ENCODE measurements around the gene TCP11L1.
"Not testable (repeated sequence)": the region's sequence is repeated elsewhere in the genome, so short reads cannot be mapped to it uniquely, and the experiment has no call there.

TCP11L1 gene

DNA sequence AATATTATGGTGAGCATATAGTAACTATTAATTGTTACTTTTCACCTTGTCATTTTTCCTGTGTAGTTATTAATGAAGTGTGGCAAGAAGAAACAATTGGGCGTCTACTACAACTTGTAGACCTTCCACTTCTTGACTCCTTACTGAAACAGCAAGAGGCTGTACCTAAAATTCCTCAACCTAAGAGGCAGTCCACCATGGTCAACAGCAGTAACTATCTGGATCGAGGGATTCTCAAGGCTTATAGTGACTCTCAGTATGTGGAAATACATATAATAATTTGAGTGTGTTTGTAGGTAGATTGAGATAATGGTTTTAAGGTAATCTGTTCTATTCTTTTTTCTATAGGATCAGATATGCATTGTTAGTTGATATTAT is 10.8 kb upstream of the TCP11L1 start:
- DNase-seq (ENCODE audit: low spot score), result no peak
- FAIRE-seq, result no peak

DNA sequence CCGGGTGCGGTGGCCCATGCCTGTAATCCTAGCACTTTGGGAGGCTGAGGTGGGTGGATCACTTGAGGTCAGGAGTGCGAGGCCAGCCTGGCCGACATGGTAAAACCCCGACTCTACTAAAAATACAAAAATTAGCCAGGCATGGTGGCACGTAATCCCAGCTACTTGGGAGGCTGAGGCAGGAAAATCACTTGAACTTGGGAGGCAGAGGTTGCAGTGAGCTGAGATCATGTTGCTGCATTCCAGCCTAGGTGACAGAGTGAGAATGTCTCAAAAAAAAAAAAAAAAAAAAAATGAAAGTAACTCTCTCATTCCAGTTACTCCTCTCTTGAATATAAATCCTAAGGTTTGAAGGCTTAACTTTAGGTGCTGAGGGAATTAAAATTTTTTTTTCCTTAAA is 10.2 kb upstream of the TCP11L1 start:
- DNase-seq (ENCODE audit: low spot score); FAIRE-seq: not testable (repeated sequence)

DNA sequence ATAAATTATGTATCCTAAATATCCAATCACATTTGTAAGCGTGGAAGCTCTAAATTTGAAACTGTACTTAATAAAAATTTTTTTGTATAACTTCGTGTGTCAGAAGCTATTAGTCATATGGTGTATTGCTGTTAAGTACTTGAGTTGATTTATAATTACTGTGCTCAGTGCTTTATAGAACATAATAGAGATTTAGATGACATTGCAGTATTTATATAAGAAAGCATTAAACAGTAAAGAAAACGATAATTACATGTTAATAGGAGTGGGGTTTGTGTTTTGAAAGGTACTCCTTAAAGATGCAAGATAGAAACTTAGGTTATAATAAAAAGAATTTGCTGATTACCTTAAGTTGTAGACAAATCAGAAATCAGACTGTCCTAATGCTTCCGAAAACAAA is 5.9 kb upstream of the TCP11L1 start:
- DNase-seq (ENCODE audit: low spot score), result no peak
- no peak for FAIRE-seq

DNA sequence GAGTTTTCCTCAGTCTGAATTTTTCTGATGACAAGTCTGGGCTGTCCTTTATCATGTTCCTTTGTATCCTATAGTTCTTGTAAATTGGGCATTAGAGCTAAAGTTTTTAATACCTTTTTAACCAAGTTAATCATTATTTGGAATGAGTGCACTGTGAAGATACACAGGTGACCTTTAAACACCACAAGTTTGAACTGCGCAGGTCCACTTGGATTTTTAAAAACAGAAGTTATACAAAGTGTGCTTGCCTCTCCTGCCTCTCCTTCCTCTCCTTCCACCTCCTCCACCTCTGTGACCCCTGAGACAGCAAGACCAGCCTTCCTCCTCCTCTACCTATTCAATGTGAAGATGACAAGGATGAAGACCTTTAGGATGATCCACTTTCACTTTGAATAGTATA is 4.4 kb upstream of the TCP11L1 start:
- no peak for DNase-seq (ENCODE audit: low spot score)
- FAIRE-seq, result no peak

DNA sequence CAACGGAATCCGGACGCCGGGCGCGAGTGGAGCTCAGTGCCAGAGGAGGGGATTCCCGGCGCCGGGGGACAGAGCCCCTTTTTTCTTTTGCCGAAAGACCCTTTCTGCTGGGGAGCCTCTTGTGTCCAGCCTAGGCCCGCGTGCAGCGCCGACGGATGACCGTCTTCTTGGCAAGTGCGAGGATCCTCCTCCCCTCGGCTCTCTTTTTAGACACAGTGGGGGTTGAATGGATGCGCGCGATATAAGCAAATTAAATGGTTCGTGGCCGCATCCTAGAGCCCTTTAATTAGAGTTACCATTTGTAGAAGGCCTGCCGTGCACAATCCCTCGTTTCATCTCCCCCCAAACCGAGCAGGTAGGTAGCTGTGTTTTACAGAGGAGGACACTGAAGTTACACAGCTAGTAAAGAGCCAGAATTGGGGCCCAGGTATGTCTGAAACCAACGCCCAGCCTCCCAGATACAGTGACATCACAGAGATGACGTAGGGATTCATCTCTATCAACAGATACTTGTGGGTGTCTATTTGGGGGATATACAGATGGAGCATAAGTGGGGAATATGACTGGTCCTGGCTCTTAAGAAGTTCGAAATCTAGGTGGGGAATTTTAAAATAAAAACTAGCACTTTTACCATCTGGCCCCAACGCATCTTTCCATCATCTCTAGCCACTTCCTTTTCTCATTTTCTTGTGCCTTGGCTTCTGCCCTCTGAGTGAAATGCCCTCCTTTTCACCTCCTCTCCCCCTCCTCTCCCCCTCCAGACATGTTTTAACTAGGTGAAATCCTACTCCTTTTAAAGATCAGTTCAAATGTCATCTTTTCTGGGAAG is 875 bp downstream of the TCP11L1 start:
- no peak for DNase-seq (ENCODE audit: low spot score)

DNA sequence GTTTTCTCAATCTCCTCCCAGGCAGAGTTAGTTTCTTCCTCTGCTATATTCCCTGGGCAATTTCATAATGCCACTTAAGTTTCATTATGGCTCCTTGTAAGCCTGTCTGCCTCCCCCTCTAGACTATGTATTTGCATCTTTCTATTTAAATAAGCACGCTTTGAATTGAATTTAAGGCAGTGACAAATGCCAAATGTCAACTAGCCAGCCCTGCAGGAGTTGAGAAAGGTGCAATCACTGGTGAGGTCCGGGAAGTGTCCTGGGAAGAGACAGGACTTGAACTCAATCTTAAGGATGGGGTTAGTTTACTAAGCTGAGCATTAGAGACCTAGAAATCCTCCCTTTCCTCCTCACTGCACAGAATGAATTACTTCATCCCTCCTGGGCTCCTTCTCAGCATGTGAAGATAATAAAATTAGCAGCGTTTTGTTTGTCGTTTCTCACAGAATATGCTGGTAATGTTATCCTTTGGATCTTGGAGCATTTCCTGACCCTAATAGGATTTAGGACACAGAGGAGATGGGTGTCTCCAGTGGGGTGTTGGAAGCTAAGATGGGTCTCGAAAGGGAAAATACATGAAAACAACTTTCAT is 1.6 kb downstream of the TCP11L1 start:
- DNase-seq (ENCODE audit: low spot score), result no peak
- no peak for FAIRE-seq

More for the DNA sequence above, 875 bp downstream of the TCP11L1 start:
- no peak for FAIRE-seq

DNA sequence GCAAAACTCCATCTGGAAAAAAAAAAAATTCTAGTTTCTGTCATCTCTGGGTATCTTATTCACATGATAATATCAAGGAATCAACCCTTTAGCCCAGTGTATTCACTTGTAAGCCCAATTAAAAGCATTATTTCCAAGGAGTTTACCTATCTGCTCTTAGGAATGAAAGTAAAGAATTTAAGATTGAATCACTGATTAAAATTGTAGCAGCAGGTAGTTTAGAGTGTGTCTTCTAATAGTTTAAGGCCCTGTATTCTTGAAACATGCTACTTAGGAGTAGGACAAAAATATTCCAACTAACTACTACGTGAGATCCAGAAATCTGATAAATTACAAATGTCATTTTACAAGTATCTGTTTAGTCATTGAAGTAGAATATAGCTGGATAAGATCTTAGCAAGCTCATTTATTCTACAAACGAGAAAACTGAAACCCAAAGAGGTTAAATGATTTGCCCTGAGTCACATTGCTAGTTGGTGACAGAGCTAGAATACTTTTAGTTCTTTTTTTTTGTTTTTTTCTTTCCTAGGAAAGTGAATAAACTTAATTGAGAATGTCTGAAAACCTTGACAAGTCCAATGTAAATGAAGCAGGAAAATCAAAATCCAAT is 4.0 kb downstream of the TCP11L1 start:
- DNase-seq (ENCODE audit: low spot score) (no peak), FAIRE-seq (no peak)

DNA sequence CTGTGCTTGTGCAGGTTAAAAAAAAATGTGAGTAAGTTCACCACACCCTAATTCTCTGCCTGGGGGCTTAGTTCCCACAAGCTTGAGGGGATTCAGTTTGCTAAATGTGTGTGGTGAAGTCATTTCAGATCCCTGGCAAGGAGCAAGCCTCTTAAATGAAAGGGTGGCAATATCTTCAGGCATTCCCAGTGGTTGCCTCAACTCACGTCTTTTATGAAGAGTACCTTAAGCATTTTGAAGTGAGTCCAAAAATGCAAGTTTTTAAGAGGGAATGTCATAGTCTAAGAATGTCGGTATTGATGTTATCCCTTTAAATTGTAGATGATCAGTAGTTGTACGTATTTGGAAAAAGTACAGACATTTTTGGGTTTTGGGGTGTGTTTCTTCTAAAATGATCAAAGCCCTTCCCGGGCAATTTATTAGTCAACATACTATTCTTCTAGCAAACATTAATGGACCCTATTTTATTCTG is 4.9 kb downstream of the TCP11L1 start:
- FAIRE-seq (no peak), DNase-seq (ENCODE audit: low spot score) (peak; percentile 64)

DNA sequence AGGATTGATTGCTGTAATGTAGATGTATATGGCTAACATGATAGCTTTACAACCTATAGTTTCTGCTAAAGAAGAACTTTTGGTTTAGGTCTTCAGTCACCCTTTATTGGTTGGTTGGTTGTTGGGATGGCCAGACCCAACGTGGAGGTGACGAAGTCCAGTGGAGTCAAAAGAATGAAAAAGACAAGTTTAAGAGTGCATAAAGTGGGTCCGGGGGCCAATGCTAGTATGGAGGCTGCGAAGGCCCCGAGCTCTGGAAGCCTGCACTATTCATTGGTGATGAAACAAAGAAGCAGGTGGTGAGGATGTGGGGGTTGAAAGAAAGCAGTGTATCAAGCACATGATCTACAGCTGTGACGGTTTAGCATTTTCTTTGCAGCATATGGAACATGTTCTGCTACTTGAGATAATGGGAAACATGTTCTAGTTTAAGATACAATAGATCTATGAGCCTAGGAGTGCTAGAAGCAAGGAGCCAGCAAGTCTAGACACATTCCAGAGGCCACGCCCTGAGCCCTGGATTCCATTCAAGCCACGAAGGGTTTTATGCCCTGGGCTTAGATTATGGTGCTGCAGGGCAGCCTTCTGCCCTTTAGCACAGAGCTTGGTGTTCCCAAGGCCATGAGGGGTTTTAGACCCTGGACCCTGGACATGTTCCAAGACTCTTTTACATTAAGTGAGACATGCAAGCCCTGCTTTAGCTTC is 6.3 kb downstream of the TCP11L1 start:
- FAIRE-seq, result no peak
- DNase-seq (ENCODE audit: low spot score), result no peak

DNA sequence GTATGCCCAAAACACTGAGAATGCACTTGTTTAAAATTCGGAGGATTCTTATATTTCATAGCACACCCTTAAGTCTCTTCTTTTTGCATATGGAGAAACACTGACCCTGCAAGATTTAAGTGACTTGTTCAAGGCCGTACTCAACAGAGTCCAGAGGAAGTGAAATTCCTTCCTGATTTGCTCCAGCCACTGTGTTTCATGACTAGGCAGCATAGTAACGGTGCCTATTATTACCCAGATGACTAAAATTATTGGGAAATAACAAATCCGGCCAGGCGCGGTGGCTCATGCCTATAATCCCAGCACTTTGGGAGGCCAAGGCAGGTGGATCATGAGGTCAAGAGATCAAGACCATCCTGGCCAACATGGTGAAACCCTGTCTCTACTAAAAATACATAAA is 9.3 kb downstream of the TCP11L1 start:
- not testable (repeated sequence) for FAIRE-seq

DNA sequence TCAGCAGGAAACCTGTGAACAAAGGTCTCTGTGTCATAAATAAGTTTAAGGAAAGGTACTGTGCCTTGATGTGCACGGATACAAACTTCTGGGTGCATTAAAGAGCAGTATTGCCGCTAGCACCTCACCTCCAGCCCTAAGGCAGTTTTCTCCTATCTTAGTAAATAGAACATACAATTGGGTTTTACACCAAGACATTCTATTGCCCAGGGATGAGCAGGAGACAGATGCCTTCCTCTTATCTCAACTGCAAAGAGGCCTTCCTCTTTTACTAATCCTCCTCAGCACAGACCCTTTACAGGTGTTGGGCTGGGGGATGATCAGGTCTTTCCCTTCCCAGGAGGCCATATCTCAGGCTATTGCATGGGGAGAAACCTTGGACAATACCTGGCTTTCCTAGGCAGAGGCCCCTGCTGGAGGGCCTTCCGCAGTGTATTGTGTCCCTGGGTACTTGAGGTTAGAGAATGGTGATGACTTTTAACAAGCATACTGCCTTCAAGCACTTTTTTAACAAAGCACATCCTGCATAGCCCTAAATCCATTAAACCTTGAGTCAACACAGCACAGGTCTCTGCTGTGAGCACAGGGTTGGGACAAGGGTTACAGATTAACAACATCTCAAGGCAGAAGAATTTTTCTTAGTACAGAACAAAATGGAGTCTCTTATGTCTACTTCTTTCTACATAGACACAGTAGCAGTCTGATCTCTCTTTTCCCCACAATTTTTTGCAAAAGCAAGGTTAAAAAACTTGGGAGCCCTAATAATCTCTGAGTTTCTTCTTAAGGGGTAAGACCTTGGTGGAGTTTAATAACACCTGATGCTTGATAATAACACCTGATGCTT is 10.4 kb downstream of the TCP11L1 start:
- not testable (repeated sequence) for FAIRE-seq; DNase-seq (ENCODE audit: low spot score)

More for the DNA sequence above, 9.3 kb downstream of the TCP11L1 start:
- DNase-seq (ENCODE audit: low spot score), result not testable (repeated sequence)

DNA sequence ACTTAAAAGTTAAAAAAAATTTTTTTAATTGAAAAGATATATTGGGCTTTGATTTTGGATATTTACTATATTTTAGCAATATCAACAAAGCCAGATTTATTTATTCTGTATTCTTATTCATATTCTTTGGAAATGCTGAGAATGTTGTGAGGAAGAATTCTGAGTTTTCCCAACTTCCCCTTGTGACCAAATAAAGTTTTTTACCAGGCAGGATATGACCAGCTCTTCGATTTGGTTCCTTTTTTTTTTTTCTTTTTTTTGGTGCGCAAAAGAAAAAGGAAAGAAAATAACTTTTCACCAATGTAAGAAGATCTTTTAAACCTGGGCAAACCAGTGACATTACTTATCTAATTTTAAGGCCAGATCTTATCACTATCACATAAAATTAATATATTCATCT is 12.9 kb downstream of the TCP11L1 start:
- DNase-seq (ENCODE audit: low spot score) (no peak), FAIRE-seq (no peak)

DNA sequence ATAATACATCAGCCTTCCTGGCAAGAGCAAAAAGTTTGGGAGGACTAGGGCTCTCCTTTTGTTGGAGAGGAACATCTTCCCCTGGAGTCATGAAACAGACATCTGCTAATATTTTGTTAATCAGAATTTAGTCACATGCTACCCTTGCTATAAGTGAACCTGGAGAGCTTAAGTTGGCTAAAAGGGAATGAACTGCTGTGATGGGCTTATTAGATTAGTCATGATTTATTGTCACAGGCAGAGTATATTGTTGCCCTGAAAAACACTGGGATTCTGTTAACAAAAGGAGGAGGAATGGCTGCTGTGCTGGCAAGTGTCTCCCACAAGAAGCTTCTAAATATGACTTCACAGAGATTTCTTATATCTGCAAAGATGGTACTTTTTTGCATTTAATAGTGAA is 16.0 kb downstream of the TCP11L1 start:
- FAIRE-seq (no peak), DNase-seq (ENCODE audit: low spot score) (no peak)

DNA sequence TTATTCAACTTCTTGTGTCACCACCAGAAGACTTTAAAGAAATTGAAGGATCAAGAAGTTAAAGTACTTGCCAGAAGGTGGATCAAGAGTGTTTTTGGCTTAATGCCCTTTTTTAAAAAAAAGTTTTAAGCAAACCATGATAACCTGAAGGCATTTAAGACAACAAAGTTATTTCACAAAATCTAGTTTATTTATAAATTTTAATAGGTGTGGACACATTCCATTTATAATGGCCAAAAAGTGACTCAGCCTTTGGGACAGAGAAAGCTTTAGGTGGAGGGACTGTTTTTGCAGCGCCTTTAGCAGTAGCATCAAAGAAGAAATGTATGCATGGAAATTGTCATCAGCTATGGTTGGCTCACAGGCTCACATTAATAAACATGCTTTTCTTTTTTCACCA is 17.9 kb downstream of the TCP11L1 start:
- FAIRE-seq (no peak), DNase-seq (ENCODE audit: low spot score) (no peak)

DNA sequence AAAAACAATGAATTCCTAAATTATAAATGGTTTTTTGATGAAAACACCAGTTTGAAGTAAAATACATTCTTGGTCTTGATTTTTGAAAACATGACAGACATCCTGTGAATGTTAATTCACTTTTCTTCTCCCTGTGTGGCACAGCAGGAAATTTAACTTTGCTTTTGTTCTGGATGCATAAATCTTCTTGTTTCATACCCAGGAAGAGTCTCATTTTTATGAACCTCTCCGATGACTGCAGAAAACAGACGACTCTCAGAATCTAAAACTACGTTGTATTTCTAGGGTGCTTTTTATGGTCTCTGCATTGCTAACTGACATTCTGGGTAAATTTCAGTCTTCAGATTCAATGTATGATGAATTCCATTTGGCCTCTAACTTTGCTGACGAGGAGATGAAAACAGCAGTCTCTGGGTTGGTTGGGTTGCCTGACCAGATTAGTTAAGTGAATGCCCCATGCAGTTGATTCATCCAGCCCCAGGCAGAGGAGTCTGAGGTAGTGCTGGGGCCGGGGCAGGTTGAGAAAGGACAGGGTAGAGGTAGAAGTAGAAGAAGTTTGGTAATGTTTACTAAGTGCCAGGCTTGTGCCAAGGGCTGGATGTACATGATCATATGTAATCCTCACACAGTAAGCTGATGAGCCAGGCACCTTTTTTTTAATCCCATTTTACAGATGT is 20.1 kb downstream of the TCP11L1 start:
- DNase-seq (ENCODE audit: low spot score), result no peak
- FAIRE-seq, result no peak

DNA sequence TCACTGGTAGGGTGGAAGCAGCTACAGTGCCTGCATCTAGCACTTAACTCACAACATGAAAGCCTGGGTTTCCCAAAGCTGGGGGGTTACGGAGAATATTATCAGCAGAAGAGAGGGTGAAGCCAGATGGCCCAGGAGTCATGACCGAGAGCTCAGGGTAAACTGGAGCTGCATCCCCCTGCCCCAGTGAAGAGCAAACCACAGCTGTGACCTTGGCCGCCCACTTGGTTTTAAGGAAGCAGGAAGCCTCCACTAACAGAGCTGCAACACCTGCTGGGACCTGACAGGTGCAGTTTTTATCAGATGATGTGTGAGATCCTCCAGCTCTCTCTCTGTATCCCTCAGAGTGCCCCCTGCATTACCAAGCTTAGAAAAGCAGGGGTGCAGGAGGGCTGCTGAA is 20.9 kb downstream of the TCP11L1 start:
- FAIRE-seq, result no peak

DNA sequence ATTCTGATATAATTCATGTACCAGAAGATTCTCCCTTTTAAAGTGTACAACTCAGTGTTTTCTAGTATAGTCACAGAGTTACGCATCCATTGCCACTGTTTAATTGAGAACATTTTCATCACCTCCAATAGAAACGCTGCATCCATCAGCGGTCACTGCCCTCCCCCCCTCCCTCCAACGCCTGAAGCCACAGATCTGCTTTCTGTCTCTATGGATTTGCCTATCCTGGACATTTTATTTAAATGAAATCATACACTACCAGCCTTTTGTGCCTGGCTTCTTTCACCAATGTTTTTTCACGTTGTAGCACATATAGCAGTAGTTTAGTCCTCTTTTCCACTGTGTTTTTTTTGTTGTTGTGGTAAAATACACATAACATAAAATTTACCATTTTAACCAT is 22.8 kb downstream of the TCP11L1 start:
- FAIRE-seq (no peak), DNase-seq (ENCODE audit: low spot score) (no peak)

More for the DNA sequence above, 20.9 kb downstream of the TCP11L1 start:
- no peak for DNase-seq (ENCODE audit: low spot score)

DNA sequence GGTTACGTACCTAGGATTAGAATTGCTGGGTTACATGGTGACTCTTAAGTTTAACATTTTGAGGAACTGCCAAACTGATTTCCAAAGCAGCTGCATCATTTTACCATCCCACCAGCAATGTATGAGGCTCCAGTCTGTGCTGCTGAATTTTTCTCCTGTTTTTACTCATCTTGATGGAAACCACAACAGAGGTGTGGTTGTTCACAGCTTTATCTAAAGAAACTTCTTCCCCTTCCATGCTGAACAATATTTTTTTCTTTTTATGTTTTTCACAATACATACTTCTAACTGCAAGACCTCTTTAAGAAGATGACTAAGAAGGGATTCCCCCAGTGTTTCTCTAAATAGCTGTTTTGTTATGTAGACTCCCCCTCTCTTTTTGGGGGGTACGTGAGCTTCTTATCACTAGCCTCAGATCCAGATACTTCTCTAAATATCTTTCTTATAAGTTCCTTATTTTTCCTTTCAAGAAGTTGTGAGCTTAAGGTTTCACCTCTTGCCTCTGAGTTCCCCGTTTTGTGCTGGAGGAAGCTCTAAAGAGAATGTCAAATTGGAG is 24.0 kb downstream of the TCP11L1 start:
- no peak for FAIRE-seq
- DNase-seq (ENCODE audit: low spot score), result no peak

DNA sequence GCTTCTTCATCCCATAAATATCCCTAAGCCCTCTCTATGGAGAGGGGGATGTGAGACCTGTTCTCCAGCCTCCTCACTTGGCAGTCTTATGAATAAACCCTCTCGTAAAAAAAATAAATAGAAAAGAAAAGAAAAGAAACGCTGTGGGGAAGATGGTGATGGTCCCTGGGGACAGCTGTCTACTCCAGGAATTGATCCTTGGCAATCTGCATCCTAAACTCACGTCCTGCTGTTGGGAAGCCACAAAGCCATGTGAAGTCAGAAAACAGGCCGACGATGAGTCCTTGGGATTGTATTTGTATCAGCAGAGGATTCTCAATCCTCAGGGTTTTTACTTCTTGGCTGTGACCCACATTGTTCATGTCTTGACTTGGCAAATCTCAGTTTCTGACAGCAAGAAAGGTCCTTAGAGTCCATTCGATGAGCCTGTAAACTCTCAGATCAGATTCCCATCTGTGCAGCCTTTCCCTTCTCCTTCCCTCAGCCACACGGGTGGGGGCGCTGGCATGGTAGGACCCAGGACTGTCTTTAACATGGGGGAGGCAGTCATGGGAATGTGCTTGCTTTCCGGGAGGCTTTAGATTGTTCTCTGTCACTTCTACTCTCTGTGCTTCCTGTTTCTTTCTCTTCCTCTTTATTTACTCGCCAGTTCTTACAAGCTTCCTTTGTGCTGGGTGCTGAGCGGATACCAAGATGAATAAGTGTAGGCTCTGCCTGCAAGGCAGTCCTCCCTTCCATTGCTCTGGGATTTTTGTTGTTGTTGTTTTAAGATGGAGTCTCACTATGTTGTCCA is 24.9 kb downstream of the TCP11L1 start:
- FAIRE-seq (no peak), DNase-seq (ENCODE audit: low spot score) (no peak)
